ENCODE results near the gene CACNA2D3.

Gene CACNA2D3

GRCh38 chr3:54988302-54988837 is 866.0 kb downstream of the CACNA2D3 start:
- no peak for DNase-seq

GRCh38 chr3:54988838-54989630 is 866.7 kb downstream of the CACNA2D3 start:
- DNase-seq: no peak

GRCh38 chr3:54994111-54994513 is 871.8 kb downstream of the CACNA2D3 start:
- no peak for DNase-seq

- DNase-seq: no peak
Observed at GRCh38 chr3:54999159-54999558, 876.8 kb downstream of the CACNA2D3 start.

- DNase-seq: no peak
Observed at GRCh38 chr3:54999811-55000210, 877.5 kb downstream of the CACNA2D3 start.

GRCh38 chr3:55000546-55000945 is 878.2 kb downstream of the CACNA2D3 start:
- peak; percentile 12 for DNase-seq

GRCh38 chr3:55000953-55001352 is 878.6 kb downstream of the CACNA2D3 start:
- DNase-seq: no peak

- DNase-seq: no peak
Observed at GRCh38 chr3:55002416-55002930, 880.1 kb downstream of the CACNA2D3 start.

- no peak for DNase-seq
Observed at GRCh38 chr3:55006244-55006676, 883.9 kb downstream of the CACNA2D3 start.

- no peak for DNase-seq
Observed at GRCh38 chr3:55007971-55008370, 885.6 kb downstream of the CACNA2D3 start.

GRCh38 chr3:55009372-55009771 is 887.0 kb downstream of the CACNA2D3 start:
- DNase-seq: no peak

GRCh38 chr3:55012091-55012490 is 889.7 kb downstream of the CACNA2D3 start:
- no peak for DNase-seq

- DNase-seq: no peak
Observed at GRCh38 chr3:55013145-55013925, 891.0 kb downstream of the CACNA2D3 start.

GRCh38 chr3:55014081-55014480 is 891.7 kb downstream of the CACNA2D3 start:
- no peak for DNase-seq

- DNase-seq: no peak
Observed at GRCh38 chr3:55014906-55015305, 892.6 kb downstream of the CACNA2D3 start.

- no peak for DNase-seq
Observed at GRCh38 chr3:55017876-55018275, 895.5 kb downstream of the CACNA2D3 start.

GRCh38 chr3:55030938-55031337 is 908.6 kb downstream of the CACNA2D3 start:
- DNase-seq: no peak

- no peak for DNase-seq
Observed at GRCh38 chr3:55036883-55037577, 914.7 kb downstream of the CACNA2D3 start.

GRCh38 chr3:55042591-55042990 is 920.2 kb downstream of the CACNA2D3 start:
- no peak for DNase-seq

- DNase-seq: no peak
Observed at GRCh38 chr3:55044486-55044885, 922.1 kb downstream of the CACNA2D3 start.

GRCh38 chr3:55059027-55059629 is 936.8 kb downstream of the CACNA2D3 start:
- DNase-seq: no peak

- DNase-seq: no peak
Observed at GRCh38 chr3:55060896-55061719, 938.8 kb downstream of the CACNA2D3 start.

All from NCI-H1092 treated with DMSO at 0.1 percent for 48 hours (cell line).